HepG2 (cell line): ENCODE data around the gene KIF7. TPM values are rescaled to one million over a fixed set of nuclear protein-coding genes. Genes with fewer than 3 reads are reported as not detected.

Experiments used
- ATAC-seq: fragments of 200-7000 bp; cut with Tn5 transposase; 3 replicates; pipeline ENCODE4 v1.9.1; 2020; ENCODE audit warnings: mild to moderate bottlenecking, moderate library complexity
- BruUV-seq: library from RNA; stranded (reverse); fragments of 400-500 nt; replicated peaks from 2 replicates; lab custom pipeline; 2021; lab: Mats Ljungman, UMichigan
- CTCF ChIA-PET: fragments of 300-600 bp; formaldehyde crosslinking; extraction: SDS; loops from one replicate; lab custom pipeline; 2021; ENCODE audit warnings: low total read pairs, inconsistent platforms, low intra/inter-chr PET ratio; lab: Yijun Ruan, JAX
- POLR2A ChIA-PET: fragments of 350-600 bp; sonication (Branson Sonifier 250); formaldehyde crosslinking; loops from one replicate; lab custom pipeline; 2020; ENCODE audit warnings: antibody characterized with exemption, inconsistent platforms; lab: Yijun Ruan, JAX
- DNase-seq: peaks from one replicate; pipeline ENCODE4 v3.0.0-alpha.2; 2015; ENCODE audit warnings: low spot score
- FAIRE-seq: peaks from 3 replicates; lab custom pipeline; 2011; peaks lifted over from hg19 to GRCh38; lab: Jason Lieb, UNC
- H2AFZ ChIP-seq: one replicate; pipeline ENCODE4 v1.6.1; 2011; ENCODE audit warnings: low read length, inconsistent platforms
- H3K27ac ChIP-seq: fragments of 300-600 bp; 3 replicates; pipeline ENCODE4 v1.8.0; 2011; ENCODE audit warnings: mixed run types, mild to moderate bottlenecking, mixed read lengths, low read length, inconsistent platforms; ENCODE audit not compliant: insufficient read depth; ENCODE audit errors: extremely low read length
- H3K27me3 ChIP-seq, 2 experiments: fragments of 200-600 bp in 1 of 2; 2 replicates in 1 of 2; 3 replicates in 1 of 2; pipeline versions ENCODE4 v1.6.0 to v1.8.0; 2011; ENCODE audit warnings: low read length in 2 of 2, mild to moderate bottlenecking in 2 of 2, moderate library complexity in 2 of 2, inconsistent platforms in 1 of 2; ENCODE audit not compliant: insufficient read depth in 2 of 2, control insufficient read depth in 1 of 2
- H3K36me3 ChIP-seq, 2 experiments: fragments of 200-600 bp in 1 of 2; replicated peaks in 1 of 2; 2 replicates in 1 of 2; 3 replicates in 1 of 2; pipeline versions ENCODE4 v1.5.1 to v1.8.0; 2011; ENCODE audit warnings: low read length in 2 of 2, inconsistent platforms in 1 of 2; ENCODE audit not compliant: insufficient read depth in 2 of 2, control insufficient read depth in 1 of 2
- H3K4me1 ChIP-seq: 2 replicates; pipeline ENCODE4 v1.5.1; 2012; ENCODE audit warnings: low read length, inconsistent platforms; ENCODE audit not compliant: insufficient read depth
- H3K4me2 ChIP-seq: 2 replicates; pipeline ENCODE4 v1.6.0; 2011; ENCODE audit warnings: low read depth, low read length, inconsistent platforms
- H3K4me3 ChIP-seq, 3 experiments: fragments of 200-600 bp in 1 of 3; sonication (generic), shearing (Covaris generic) in 1 of 3; replicated peaks in 1 of 3; 2 replicates each; pipeline ENCODE4 v1.5.1; 2011 to 2016; ENCODE audit warnings: low read length in 3 of 3, inconsistent platforms in 2 of 3, low read depth in 2 of 3, mild to moderate bottlenecking in 2 of 3, control low read depth in 1 of 3, mixed read lengths in 1 of 3; ENCODE audit not compliant: insufficient read depth in 1 of 3
- H3K79me2 ChIP-seq: one replicate; pipeline ENCODE4 v1.6.1; 2011; ENCODE audit warnings: low read length, inconsistent platforms; ENCODE audit not compliant: insufficient read depth
- H3K9ac ChIP-seq: 2 replicates; pipeline ENCODE4 v1.6.0; 2011; ENCODE audit warnings: mild to moderate bottlenecking, low read depth, low read length, inconsistent platforms; ENCODE audit not compliant: insufficient read depth
- H3K9me3 ChIP-seq: 2 replicates; pipeline ENCODE4 v1.5.1; 2012; ENCODE audit warnings: mild to moderate bottlenecking, low read length
- H4K20me1 ChIP-seq: 2 replicates; pipeline ENCODE4 v1.6.0; 2011; ENCODE audit warnings: inconsistent platforms, mild to moderate bottlenecking, low read length, moderate library complexity; ENCODE audit not compliant: insufficient read depth
- BHLHE40 ChIP-seq: IDR thresholded peaks from 2 replicates; pipeline ENCODE4 v1.6.1; 2011; ENCODE audit warnings: low read length, improper control_type of control experiment
- CBFB ChIP-seq: sonication (generic); formaldehyde crosslinking; IDR thresholded peaks from 2 replicates; pipeline ENCODE4 v1.4.0; 2020; ENCODE audit warnings: missing genetic modification reagents
- CENPT ChIP-seq: sonication (generic); formaldehyde crosslinking; IDR thresholded peaks from 2 replicates; pipeline ENCODE4 v1.8.0; 2022; ENCODE audit warnings: low read depth, mild to moderate bottlenecking, moderate library complexity, missing genetic modification reagents
- GLI4 ChIP-seq: sonication (generic); formaldehyde crosslinking; IDR thresholded peaks from 2 replicates; pipeline ENCODE4 v1.5.1; 2020; ENCODE audit warnings: missing genetic modification reagents, mild to moderate bottlenecking, moderate library complexity, borderline replicate concordance
- KLF13 ChIP-seq: sonication (generic); formaldehyde crosslinking; IDR thresholded peaks from 2 replicates; pipeline ENCODE4 v1.4.0; 2020; ENCODE audit warnings: mild to moderate bottlenecking, missing genetic modification reagents
- KLF15 ChIP-seq: sonication (generic); formaldehyde crosslinking; IDR thresholded peaks from 2 replicates; pipeline ENCODE4 v1.8.1; 2023; ENCODE audit warnings: borderline replicate concordance, mild to moderate bottlenecking, inconsistent platforms, missing genetic modification reagents, mixed read lengths
- REPIN1 ChIP-seq: sonication (generic); formaldehyde crosslinking; IDR thresholded peaks from 2 replicates; pipeline ENCODE4 v1.8.0; 2022; ENCODE audit warnings: missing genetic modification reagents, low read depth, mild to moderate bottlenecking, borderline replicate concordance
- SMC3 ChIP-seq: IDR thresholded peaks from 2 replicates; pipeline ENCODE4 v1.6.1; 2011; ENCODE audit warnings: low read length, improper control_type of control experiment
- THAP9 ChIP-seq: sonication (generic); formaldehyde crosslinking; IDR thresholded peaks from 2 replicates; pipeline ENCODE4; 2020; ENCODE audit warnings: missing genetic modification reagents, mild to moderate bottlenecking, borderline replicate concordance
- ZBTB20 ChIP-seq: sonication (generic); formaldehyde crosslinking; IDR thresholded peaks from 2 replicates; pipeline ENCODE4 v1.8.1; 2023; ENCODE audit warnings: missing genetic modification reagents, low read depth, mild to moderate bottlenecking, borderline replicate concordance
- ZFP91 ChIP-seq: sonication (generic); formaldehyde crosslinking; IDR thresholded peaks from 2 replicates; pipeline ENCODE4 v1.9.0; 2022; ENCODE audit warnings: missing genetic modification reagents, mild to moderate bottlenecking, borderline replicate concordance
- ZNF225 ChIP-seq: sonication (generic); formaldehyde crosslinking; IDR thresholded peaks from 2 replicates; pipeline ENCODE4 v1.4.0; 2020; ENCODE audit warnings: mild to moderate bottlenecking, missing genetic modification reagents
- ZNF296 ChIP-seq: sonication (generic); formaldehyde crosslinking; conservative IDR thresholded peaks from 2 replicates; pipeline ENCODE4 v1.5.0; 2020; ENCODE audit warnings: mild to moderate bottlenecking, missing genetic modification reagents
- ZNF496 ChIP-seq: sonication (generic); formaldehyde crosslinking; IDR thresholded peaks from 2 replicates; pipeline ENCODE4 v1.8.1; 2023; ENCODE audit warnings: mild to moderate bottlenecking, moderate library complexity, missing genetic modification reagents; ENCODE audit not compliant: insufficient replicate concordance
- ZNF713 ChIP-seq: sonication (generic); formaldehyde crosslinking; IDR thresholded peaks from 2 replicates; pipeline ENCODE4 v1.4.0; 2020; ENCODE audit warnings: mild to moderate bottlenecking, missing genetic modification reagents
- WGBS: methylation state at CpG from one replicate; pipeline ENCODE4 v1.1.6; 2017; ENCODE audit warnings: low lambda C conversion rate; 5-methylcytosine and 5-hydroxymethylcytosine counted together
- in situ Hi-C: cut with HindIII; loops from 2 replicates; pipeline ENCODE4 v1.10.0; 2017; ENCODE audit warnings: low pct_unique_long_range_greater_than_20kb; ENCODE audit not compliant: extremely low pct_ligation_motif_present
- intact Hi-C: fragments of 100-400 bp; cut with micrococcal nuclease; formaldehyde crosslinking; loops from one replicate; pipeline ENCODE4 v1.10.0; 2022; ENCODE audit not compliant: unreplicated experiment
- polyA plus RNA-seq, 8 experiments: library from polyadenylated mRNA; depleted of rRNA in 3 of 8; stranded (reverse) in 7 of 8; unstranded in 1 of 8; fragments of >200 nt; fragmentation: Illumina TruSeq in 4 of 8; extraction: Trizol in 4 of 8; gene quantifications; 2 replicates each; pipeline versions ENCODE4 v1.2.1 to v1.2.3, GENCODE V29; 2011 to 2016; ENCODE audit warnings: low read depth in 4 of 8, missing spikeins in 1 of 8, mixed read lengths in 1 of 8; ENCODE audit not compliant: insufficient read depth in 1 of 8
- total RNA-seq, 5 experiments: library from RNA; depleted of rRNA; stranded (reverse); fragments of >200 nt; fragmentation: Illumina TruSeq; extraction: Trizol; gene quantifications; 2 replicates each; pipeline ENCODE4 v1.2.3, GENCODE V29; 2016; ENCODE audit warnings: low read depth in 1 of 5
- TF ChIP-seq, protein P1 (sequence below): sonication (generic); formaldehyde crosslinking; IDR thresholded peaks from 2 replicates; pipeline ENCODE4 v1.4.0; 2020; ENCODE audit warnings: missing genetic modification reagents, borderline replicate concordance
- TF ChIP-seq, protein P2 (sequence below): sonication (generic); formaldehyde crosslinking; IDR thresholded peaks from 2 replicates; pipeline ENCODE4 v1.5.0; 2020; ENCODE audit warnings: missing genetic modification reagents

Gene KIF7
- total and polyA plus RNA-seq, 2 of the 13 experiments (the other 11 are each of a cell fraction or from before 2014, with no cell fraction given) = 1.5 to 6.2 TPM

DNA sequence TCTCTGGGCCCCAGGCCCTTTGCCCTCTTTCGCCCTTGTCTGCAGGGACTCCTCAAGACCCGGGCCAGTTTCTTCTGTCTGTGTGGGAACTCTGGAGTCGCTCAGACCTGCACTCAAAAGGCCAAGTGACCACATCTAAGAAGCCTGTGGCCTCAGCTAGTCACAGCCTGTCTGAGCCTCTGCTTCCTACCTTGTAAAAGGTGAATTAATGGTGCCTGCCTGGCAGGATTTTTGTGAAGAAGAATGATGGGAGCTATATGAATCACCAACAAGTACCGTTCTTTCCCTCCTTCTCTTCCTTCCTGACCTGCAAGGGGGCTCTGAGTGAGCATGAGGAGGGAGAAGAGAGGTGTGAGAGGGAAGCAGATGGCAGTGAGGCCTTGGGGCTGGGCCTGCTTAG is 16.4 kb upstream of the KIF7 start:
- intact Hi-C loops = loop anchor here (10.0 kb wide), 1 partner anchor 177 kb away; the partner anchor contains the start of gene RHCG
- BruUV-seq = no TSS peak
- POLR2A ChIA-PET = no interaction called here
- TF ChIP-seq BHLHE40 = no peak
- TF ChIP-seq CBFB = no peak
- no peak for TF ChIP-seq ZNF296 (CRISPR knock-in tag)
- no peak for TF ChIP-seq GLI4 (CRISPR knock-in tag)
- no peak for TF ChIP-seq CENPT (CRISPR knock-in tag)
- TF ChIP-seq, protein P1, sequence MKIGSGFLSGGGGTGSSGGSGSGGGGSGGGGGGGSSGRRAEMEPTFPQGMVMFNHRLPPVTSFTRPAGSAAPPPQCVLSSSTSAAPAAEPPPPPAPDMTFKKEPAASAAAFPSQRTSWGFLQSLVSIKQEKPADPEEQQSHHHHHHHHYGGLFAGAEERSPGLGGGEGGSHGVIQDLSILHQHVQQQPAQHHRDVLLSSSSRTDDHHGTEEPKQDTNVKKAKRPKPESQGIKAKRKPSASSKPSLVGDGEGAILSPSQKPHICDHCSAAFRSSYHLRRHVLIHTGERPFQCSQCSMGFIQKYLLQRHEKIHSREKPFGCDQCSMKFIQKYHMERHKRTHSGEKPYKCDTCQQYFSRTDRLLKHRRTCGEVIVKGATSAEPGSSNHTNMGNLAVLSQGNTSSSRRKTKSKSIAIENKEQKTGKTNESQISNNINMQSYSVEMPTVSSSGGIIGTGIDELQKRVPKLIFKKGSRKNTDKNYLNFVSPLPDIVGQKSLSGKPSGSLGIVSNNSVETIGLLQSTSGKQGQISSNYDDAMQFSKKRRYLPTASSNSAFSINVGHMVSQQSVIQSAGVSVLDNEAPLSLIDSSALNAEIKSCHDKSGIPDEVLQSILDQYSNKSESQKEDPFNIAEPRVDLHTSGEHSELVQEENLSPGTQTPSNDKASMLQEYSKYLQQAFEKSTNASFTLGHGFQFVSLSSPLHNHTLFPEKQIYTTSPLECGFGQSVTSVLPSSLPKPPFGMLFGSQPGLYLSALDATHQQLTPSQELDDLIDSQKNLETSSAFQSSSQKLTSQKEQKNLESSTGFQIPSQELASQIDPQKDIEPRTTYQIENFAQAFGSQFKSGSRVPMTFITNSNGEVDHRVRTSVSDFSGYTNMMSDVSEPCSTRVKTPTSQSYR (CRISPR knock-in tag) = no peak
- TF ChIP-seq SMC3 = no peak
- TF ChIP-seq ZNF225 (CRISPR knock-in tag) = no peak
- TF ChIP-seq KLF13 (CRISPR knock-in tag) = no peak
- TF ChIP-seq, protein P2, sequence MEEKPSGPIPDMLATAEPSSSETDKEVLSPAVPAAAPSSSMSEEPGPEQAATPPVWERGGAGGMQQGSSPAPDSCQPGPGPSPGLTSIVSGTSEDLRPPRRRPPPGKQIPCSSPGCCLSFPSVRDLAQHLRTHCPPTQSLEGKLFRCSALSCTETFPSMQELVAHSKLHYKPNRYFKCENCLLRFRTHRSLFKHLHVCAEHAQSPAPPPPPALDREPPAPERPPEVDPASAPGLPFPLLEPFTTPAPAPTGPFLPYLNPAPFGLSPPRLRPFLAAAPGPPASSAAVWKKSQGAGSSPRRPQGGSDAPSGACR = no peak
- no peak for TF ChIP-seq ZBTB20 (CRISPR knock-in tag)
- no peak for TF ChIP-seq KLF15 (CRISPR knock-in tag)
- TF ChIP-seq ZNF713 = no peak
- no peak for TF ChIP-seq ZFP91 (CRISPR knock-in tag)
- no peak for TF ChIP-seq ZNF496
- TF ChIP-seq THAP9 (CRISPR knock-in tag) = no peak
- TF ChIP-seq REPIN1 (CRISPR knock-in tag) = no peak

More for the DNA sequence above, 16.4 kb upstream of the KIF7 start:
- Histone ChIP-seq H3K79me2 (no peaks in the 10 kb centered on the region), H3K9me3 (no peaks in the 10 kb centered on the region), H2AFZ (no peak overlapping the region), H3K27ac (no peak overlapping the region), H3K9ac (no peak overlapping the region), H3K27me3 (no peaks in the 10 kb centered on the region), H3K4me2 (no peak overlapping the region), H3K36me3 (no peaks in the 10 kb centered on the region), H3K4me3 (no peak overlapping the region), H4K20me1 (no peaks in the 10 kb centered on the region), H3K4me1 (peaks cover 29% of the 10 kb centered on the region)
- ATAC-seq (no peak), FAIRE-seq (no peak), DNase-seq (no peak)
- 74% methylated on average over 1 of the region's 4 CpGs for WGBS
- CTCF ChIA-PET = no interaction called here
- in situ Hi-C loops = no loop called here
